ENCODE results near the gene NXNL2.

The NXNL2 gene

GRCh38 chr9:88571419-88571818 is 36.4 kb downstream of the NXNL2 start:
- no peak overlapping the region for H2AFZ ChIP-seq (ENCODE audit: low read length)
- no peaks in the 10 kb centered on the region for H3K9me2 ChIP-seq (replicated peaks; ENCODE audit: insufficient read depth, low read length)
- no peaks in the 10 kb centered on the region for H3K9me3 ChIP-seq (replicated peaks; ENCODE audit: insufficient read depth, low read length)
- no peaks in the 10 kb centered on the region for H3K4me1 ChIP-seq (ENCODE audit: low read length)
- H4K20me1 ChIP-seq (ENCODE audit: insufficient read depth, low read length) = no peaks in the 10 kb centered on the region
- no peak overlapping the region for H3K27ac ChIP-seq (ENCODE audit: low read length)
- no peaks in the 10 kb centered on the region for H3K79me2 ChIP-seq (ENCODE audit: low read length)
- H3K36me3 ChIP-seq (replicated peaks; ENCODE audit: insufficient read depth, low read length) = no peaks in the 10 kb centered on the region
- no peaks in the 10 kb centered on the region for H3K27me3 ChIP-seq (replicated peaks; ENCODE audit: insufficient read depth, low read length)
- no peak overlapping the region for H3K9ac ChIP-seq (ENCODE audit: low read length)
- no peak overlapping the region for H3K4me2 ChIP-seq (ENCODE audit: low read depth, low read length)
- no peak for DNase-seq
- no peaks in the 10 kb centered on the region for H3F3A ChIP-seq (ENCODE audit: insufficient read depth, low read length)
- TF ChIP-seq EZH2 (optimal IDR thresholded peaks at IDR 0.05; ENCODE audit: low read depth, low read length) = no peak
- no peak for TF ChIP-seq CTCF (IDR thresholded peaks at IDR 0.05; ENCODE audit: low read length)
- no peak for TF ChIP-seq EZH2phosphoT487 (IDR thresholded peaks at IDR 0.05; ENCODE audit: low read length)
- no peak overlapping the region for H3K4me3 ChIP-seq (ENCODE audit: low read length)

- H3K9me3 ChIP-seq (replicated peaks; ENCODE audit: insufficient read depth, low read length) = no peaks in the 10 kb centered on the region
- no peak overlapping the region for H3K4me2 ChIP-seq (ENCODE audit: low read depth, low read length)
- H3K9ac ChIP-seq (ENCODE audit: low read length) = no peak overlapping the region
- no peaks in the 10 kb centered on the region for H4K20me1 ChIP-seq (ENCODE audit: insufficient read depth, low read length)
- no peak for DNase-seq
- no peaks in the 10 kb centered on the region for H3K27me3 ChIP-seq (replicated peaks; ENCODE audit: insufficient read depth, low read length)
- no peaks in the 10 kb centered on the region for H3K79me2 ChIP-seq (ENCODE audit: low read length)
- H2AFZ ChIP-seq (ENCODE audit: low read length) = no peak overlapping the region
- no peak overlapping the region for H3K27ac ChIP-seq (ENCODE audit: low read length)
- TF ChIP-seq EZH2phosphoT487 (IDR thresholded peaks at IDR 0.05; ENCODE audit: low read length) = no peak
- TF ChIP-seq EZH2 (optimal IDR thresholded peaks at IDR 0.05; ENCODE audit: low read depth, low read length) = no peak
- no peaks in the 10 kb centered on the region for H3K4me1 ChIP-seq (ENCODE audit: low read length)
- H3F3A ChIP-seq (ENCODE audit: insufficient read depth, low read length) = no peaks in the 10 kb centered on the region
- H3K4me3 ChIP-seq (ENCODE audit: low read length) = no peak overlapping the region
- no peaks in the 10 kb centered on the region for H3K36me3 ChIP-seq (replicated peaks; ENCODE audit: insufficient read depth, low read length)
- H3K9me2 ChIP-seq (replicated peaks; ENCODE audit: insufficient read depth, low read length) = no peaks in the 10 kb centered on the region
Measured at GRCh38 chr9:88572684-88573083, 37.7 kb downstream of the NXNL2 start.

GRCh38 chr9:88574953-88575352 is 40.0 kb downstream of the NXNL2 start:
- Histone ChIP-seq H3K27me3 (replicated peaks; ENCODE audit: insufficient read depth, low read length) (no peaks in the 10 kb centered on the region), H3K4me1 (ENCODE audit: low read length) (no peaks in the 10 kb centered on the region), H3F3A (ENCODE audit: insufficient read depth, low read length) (no peaks in the 10 kb centered on the region), H3K4me2 (ENCODE audit: low read depth, low read length) (no peak overlapping the region), H3K9me2 (replicated peaks; ENCODE audit: insufficient read depth, low read length) (no peaks in the 10 kb centered on the region), H3K4me3 (ENCODE audit: low read length) (no peak overlapping the region), H3K79me2 (ENCODE audit: low read length) (no peaks in the 10 kb centered on the region), H2AFZ (ENCODE audit: low read length) (no peak overlapping the region), H4K20me1 (ENCODE audit: insufficient read depth, low read length) (no peaks in the 10 kb centered on the region), H3K36me3 (replicated peaks; ENCODE audit: insufficient read depth, low read length) (no peaks in the 10 kb centered on the region), H3K9me3 (replicated peaks; ENCODE audit: insufficient read depth, low read length) (no peaks in the 10 kb centered on the region), H3K27ac (ENCODE audit: low read length) (no peak overlapping the region), H3K9ac (ENCODE audit: low read length) (no peak overlapping the region)
- TF ChIP-seq EZH2 (optimal IDR thresholded peaks at IDR 0.05; ENCODE audit: low read depth, low read length) (no peak), CTCF (IDR thresholded peaks at IDR 0.05; ENCODE audit: low read length) (no peak), EZH2phosphoT487 (IDR thresholded peaks at IDR 0.05; ENCODE audit: low read length) (no peak)
- DNase-seq = no peak

- H3K27ac ChIP-seq (ENCODE audit: low read length) = no peak overlapping the region
- H3K4me1 ChIP-seq (ENCODE audit: low read length) = no peaks in the 10 kb centered on the region
- no peaks in the 10 kb centered on the region for H3K9me3 ChIP-seq (replicated peaks; ENCODE audit: insufficient read depth, low read length)
- TF ChIP-seq CTCF (IDR thresholded peaks at IDR 0.05; ENCODE audit: low read length) = no peak
- H3K4me3 ChIP-seq (ENCODE audit: low read length) = no peak overlapping the region
- no peaks in the 10 kb centered on the region for H4K20me1 ChIP-seq (ENCODE audit: insufficient read depth, low read length)
- H3K9me2 ChIP-seq (replicated peaks; ENCODE audit: insufficient read depth, low read length) = no peaks in the 10 kb centered on the region
- no peaks in the 10 kb centered on the region for H3K27me3 ChIP-seq (replicated peaks; ENCODE audit: insufficient read depth, low read length)
- no peak overlapping the region for H3K4me2 ChIP-seq (ENCODE audit: low read depth, low read length)
- DNase-seq = no peak
- no peak overlapping the region for H2AFZ ChIP-seq (ENCODE audit: low read length)
- no peaks in the 10 kb centered on the region for H3K79me2 ChIP-seq (ENCODE audit: low read length)
- no peaks in the 10 kb centered on the region for H3F3A ChIP-seq (ENCODE audit: insufficient read depth, low read length)
- no peak overlapping the region for H3K9ac ChIP-seq (ENCODE audit: low read length)
- no peaks in the 10 kb centered on the region for H3K36me3 ChIP-seq (replicated peaks; ENCODE audit: insufficient read depth, low read length)
Measured at GRCh38 chr9:88577256-88578120, 42.5 kb downstream of the NXNL2 start.

Data from MM.1S (cell line).